Neuronal stem cell (in vitro differentiated cells): ENCODE data around the gene ACAD10.

ENCODE experiments used
- DNase-seq: peaks from one replicate; pipeline ENCODE4 v3.0.0-alpha.2; 2013; ENCODE audit warnings: low spot score
- H2AFZ ChIP-seq: one replicate; pipeline ENCODE4 v1.6.1; 2013; ENCODE audit warnings: mild to moderate bottlenecking, low read length, inconsistent platforms
- H2AK5ac ChIP-seq: 2 replicates; pipeline ENCODE4 v1.6.1; 2013; ENCODE audit warnings: low read depth, mild to moderate bottlenecking, inconsistent platforms, low read length, moderate library complexity, mixed read lengths
- H2BK120ac ChIP-seq: 2 replicates; pipeline ENCODE4 v1.6.1; 2013; ENCODE audit warnings: low read depth, mild to moderate bottlenecking, inconsistent platforms, low read length, moderate library complexity, mixed read lengths
- H2BK12ac ChIP-seq: one replicate; pipeline ENCODE4 v1.6.1; 2013; ENCODE audit warnings: low read length, inconsistent platforms
- H2BK15ac ChIP-seq: 2 replicates; pipeline ENCODE4 v1.6.1; 2013; ENCODE audit warnings: mild to moderate bottlenecking, low read length, inconsistent platforms, mixed read lengths
- H2BK5ac ChIP-seq: one replicate; pipeline ENCODE4 v1.6.1; 2013; ENCODE audit warnings: inconsistent platforms, mild to moderate bottlenecking, low read length, moderate library complexity
- H3K14ac ChIP-seq: one replicate; pipeline ENCODE4 v1.6.1; 2013; ENCODE audit warnings: low read length, inconsistent platforms
- H3K18ac ChIP-seq: 2 replicates; pipeline ENCODE4 v1.6.1; 2013; ENCODE audit warnings: low read length, inconsistent platforms
- H3K23ac ChIP-seq: 2 replicates; pipeline ENCODE4 v1.6.1; 2013; ENCODE audit warnings: low read depth, mild to moderate bottlenecking, mixed read lengths, low read length, inconsistent platforms; ENCODE audit not compliant: poor library complexity
- H3K27ac ChIP-seq: replicated peaks from 3 replicates; pipeline ENCODE4 v1.5.1; 2013; ENCODE audit warnings: low read length, inconsistent platforms
- H3K27me3 ChIP-seq, 3 experiments: 2 replicates each; pipeline ENCODE4 v1.6.1; 2013; ENCODE audit warnings: low read length in 3 of 3, mild to moderate bottlenecking in 2 of 3, inconsistent platforms in 1 of 3, low read depth in 1 of 3, mixed read lengths in 1 of 3, moderate library complexity in 1 of 3; ENCODE audit not compliant: control insufficient read depth in 3 of 3, insufficient read depth in 3 of 3
- H3K36me3 ChIP-seq, 2 donors: replicated peaks in 1 of 2; 2 replicates each; pipeline ENCODE4 v1.6.1; 2013; ENCODE audit warnings: low read length in 2 of 2; ENCODE audit not compliant: control insufficient read depth in 2 of 2, insufficient read depth in 2 of 2
- H3K4ac ChIP-seq: 2 replicates; pipeline ENCODE4 v1.6.1; 2013; ENCODE audit warnings: inconsistent platforms, mild to moderate bottlenecking, low read length, moderate library complexity
- H3K4me1 ChIP-seq, 2 donors: 1 replicate in 1 of 2; 2 replicates in 1 of 2; pipeline ENCODE4 v1.6.1; 2013; ENCODE audit warnings: low read length in 2 of 2, low read depth in 1 of 2; ENCODE audit not compliant: control insufficient read depth in 2 of 2, insufficient read depth in 1 of 2
- H3K4me2 ChIP-seq: one replicate; pipeline ENCODE4 v1.6.1; 2013; ENCODE audit warnings: mild to moderate bottlenecking, low read length, inconsistent platforms; ENCODE audit not compliant: insufficient read depth, poor library complexity, severe bottlenecking
- H3K4me3 ChIP-seq, 2 donors: 2 replicates each; pipeline ENCODE4 v1.5.1; 2013; ENCODE audit warnings: low read length in 2 of 2, mild to moderate bottlenecking in 2 of 2, inconsistent platforms in 1 of 2, moderate library complexity in 1 of 2
- H3K79me1 ChIP-seq: one replicate; pipeline ENCODE4 v1.6.1; 2013; ENCODE audit warnings: low read depth, mild to moderate bottlenecking, inconsistent platforms, low read length, moderate library complexity
- H3K9ac ChIP-seq: one replicate; pipeline ENCODE4 v1.6.1; 2013; ENCODE audit warnings: mild to moderate bottlenecking, low read depth, low read length, inconsistent platforms; ENCODE audit not compliant: poor library complexity
- H3K9me3 ChIP-seq, 2 donors: replicated peaks in 1 of 2; 2 replicates each; pipeline versions ENCODE3 to v1.6.1; 2013; ENCODE audit warnings: low read length in 2 of 2, mild to moderate bottlenecking in 2 of 2, inconsistent platforms in 1 of 2, low read depth in 1 of 2, mixed read lengths in 1 of 2, moderate library complexity in 1 of 2; ENCODE audit not compliant: control insufficient read depth in 2 of 2, insufficient read depth in 1 of 2
- H4K8ac ChIP-seq: one replicate; pipeline ENCODE4 v1.6.1; 2013; ENCODE audit warnings: low read depth, mild to moderate bottlenecking, inconsistent platforms, low read length, moderate library complexity
- H4K91ac ChIP-seq: one replicate; pipeline ENCODE4 v1.6.1; 2013; ENCODE audit warnings: low read length, low read depth, mild to moderate bottlenecking, inconsistent platforms; ENCODE audit not compliant: poor library complexity
- WGBS, 2 donors: extraction: QIAGEN DNeasy Blood & Tissue Kit; methylation state at CpG; one replicate each; pipeline ENCODE4 v1.1.7; 2013; ENCODE audit warnings: missing lambda C conversion rate in 2 of 2, mixed read lengths in 1 of 2; ENCODE audit not compliant: insufficient read length in 2 of 2, insufficient replicate concordance in 1 of 2; ENCODE audit errors: extremely low coverage in 2 of 2; 5-methylcytosine and 5-hydroxymethylcytosine counted together

The ACAD10 gene

GRCh38 chr12:111773801-111774551 lies 88.1 kb downstream of the ACAD10 start:
- H2BK120ac ChIP-seq = no peak overlapping the region
- no peak overlapping the region for H3K4me2 ChIP-seq
- H3K27ac ChIP-seq = no peak overlapping the region
- H3K79me1 ChIP-seq = peaks cover 4% of the 10 kb centered on the region
- no peak overlapping the region for H3K9ac ChIP-seq
- H3K27me3 ChIP-seq = no peaks in the 10 kb centered on the region
- H3K4me3 ChIP-seq = no peak overlapping the region
- H3K9me3 ChIP-seq = no peaks in the 10 kb centered on the region
- peaks cover 3 to 5% of the 10 kb centered on the region in 2 donors for H3K4me1 ChIP-seq
- H3K4ac ChIP-seq = no peak overlapping the region
- no peak overlapping the region for H2AK5ac ChIP-seq
- no peak overlapping the region for H2BK15ac ChIP-seq
- no peak overlapping the region for H2BK12ac ChIP-seq
- H4K8ac ChIP-seq = no peak overlapping the region
- H3K23ac ChIP-seq = no peak overlapping the region
- no peak for DNase-seq
- H2BK5ac ChIP-seq = no peak overlapping the region
- no CpG with 5 or more reads among the region's 17 CpGs for WGBS, 2 donors
- H3K14ac ChIP-seq = no peak overlapping the region
- no peak overlapping the region for H2AFZ ChIP-seq
- no peak overlapping the region for H4K91ac ChIP-seq
- peaks cover 0 to 6% of the 10 kb centered on the region in 2 donors for H3K36me3 ChIP-seq
- H3K18ac ChIP-seq = no peak overlapping the region

GRCh38 chr12:111775205-111776193 lies 89.6 kb downstream of the ACAD10 start:
- no peak overlapping the region for H3K14ac ChIP-seq
- no peak overlapping the region for H2BK5ac ChIP-seq
- no peak overlapping the region for H2BK12ac ChIP-seq
- no peak overlapping the region for H4K8ac ChIP-seq
- H3K18ac ChIP-seq = no peak overlapping the region
- H3K23ac ChIP-seq = no peak overlapping the region
- H4K91ac ChIP-seq = no peak overlapping the region
- H3K4me3 ChIP-seq = no peak overlapping the region
- no peak overlapping the region for H3K9ac ChIP-seq
- peaks cover 3 to 5% of the 10 kb centered on the region in 2 donors for H3K4me1 ChIP-seq
- no peak for DNase-seq
- peaks cover 0 to 7% of the 10 kb centered on the region in 2 donors for H3K36me3 ChIP-seq
- H3K9me3 ChIP-seq = peaks cover 0 to 3% of the 10 kb centered on the region in 2 donors
- H2BK120ac ChIP-seq = no peak overlapping the region
- H3K27me3 ChIP-seq = no peaks in the 10 kb centered on the region
- no CpG with 5 or more reads among the region's 15 CpGs for WGBS, 2 donors
- no peak overlapping the region for H3K4me2 ChIP-seq
- H2AFZ ChIP-seq = no peak overlapping the region
- no peak overlapping the region for H2BK15ac ChIP-seq
- peaks cover 4% of the 10 kb centered on the region for H3K79me1 ChIP-seq
- no peak overlapping the region for H2AK5ac ChIP-seq
- H3K4ac ChIP-seq = no peak overlapping the region
- no peak overlapping the region for H3K27ac ChIP-seq

GRCh38 chr12:111776836-111777344 lies 91.0 kb downstream of the ACAD10 start:
- DNase-seq = no peak
- Histone ChIP-seq H3K27ac (no peak overlapping the region), H3K79me1 (peaks cover 8% of the 10 kb centered on the region), H3K36me3 (peaks cover 0 to 12% of the 10 kb centered on the region in 2 donors), H3K9ac (no peak overlapping the region), H2AFZ (no peak overlapping the region), H3K4me2 (no peak overlapping the region), H2AK5ac (no peak overlapping the region), H4K91ac (no peak overlapping the region), H3K18ac (no peak overlapping the region), H3K23ac (no peak overlapping the region), H3K9me3 (peaks cover 7 to 10% of the 10 kb centered on the region in 2 donors), H2BK15ac (no peak overlapping the region), H3K4me1 (peaks cover 3 to 5% of the 10 kb centered on the region in 2 donors), H4K8ac (no peak overlapping the region), H3K27me3 (no peaks in the 10 kb centered on the region), H2BK12ac (no peak overlapping the region), H2BK5ac (no peak overlapping the region), H3K4me3 (no peak overlapping the region), H3K14ac (no peak overlapping the region), H3K4ac (no peak overlapping the region), H2BK120ac (no peak overlapping the region)
- WGBS, 2 donors = no CpG with 5 or more reads among the region's 3 CpGs
